H9 (cell line): ENCODE measurements around the gene MYO10. TPM values are rescaled to one million over a fixed set of nuclear protein-coding genes. Genes with fewer than 3 reads are reported as not detected.

Experiments
- DNase-seq: peaks from one replicate; pipeline ENCODE4 v3.0.0-alpha.2; 2017
- H2AFZ ChIP-seq: one replicate; pipeline ENCODE4 v1.6.1; 2013; ENCODE audit warnings: mild to moderate bottlenecking, low read length, control low read depth, moderate library complexity
- H2AK5ac ChIP-seq: 2 replicates; pipeline ENCODE4 v1.6.1; 2013; ENCODE audit warnings: low read length, control low read depth, mixed read lengths; ENCODE audit not compliant: insufficient read length
- H2BK120ac ChIP-seq: one replicate; pipeline ENCODE4 v1.6.1; 2013; ENCODE audit warnings: low read depth, mild to moderate bottlenecking, low read length, control low read depth, inconsistent platforms; ENCODE audit not compliant: poor library complexity, severe bottlenecking
- H2BK12ac ChIP-seq: 2 replicates; pipeline ENCODE4 v1.6.1; 2013; ENCODE audit warnings: low read length, control low read depth, mixed read lengths, low read depth; ENCODE audit not compliant: insufficient read length
- H2BK15ac ChIP-seq: 2 replicates; pipeline ENCODE4 v1.6.1; 2013; ENCODE audit warnings: low read depth, low read length, control low read depth
- H2BK20ac ChIP-seq: one replicate; pipeline ENCODE4 v1.6.1; 2013; ENCODE audit warnings: low read depth, mild to moderate bottlenecking, low read length, control low read depth, inconsistent platforms; ENCODE audit not compliant: poor library complexity, severe bottlenecking
- H2BK5ac ChIP-seq: 2 replicates; pipeline ENCODE4 v1.6.1; 2013; ENCODE audit warnings: low read length, control low read depth, mixed read lengths; ENCODE audit not compliant: insufficient read length
- H3K14ac ChIP-seq: 2 replicates; pipeline ENCODE4 v1.6.1; 2013; ENCODE audit warnings: low read length, control low read depth; ENCODE audit not compliant: insufficient read depth
- H3K18ac ChIP-seq: 2 replicates; pipeline ENCODE4 v1.6.1; 2013; ENCODE audit warnings: low read depth, mild to moderate bottlenecking, mixed read lengths, low read length, control low read depth; ENCODE audit not compliant: insufficient read length
- H3K23ac ChIP-seq: 2 replicates; pipeline ENCODE4 v1.6.1; 2013; ENCODE audit warnings: low read length, control low read depth, mixed read lengths, low read depth; ENCODE audit not compliant: insufficient read length
- H3K23me2 ChIP-seq: 2 replicates; pipeline ENCODE4 v1.6.1; 2013; ENCODE audit warnings: low read depth, mild to moderate bottlenecking, mixed read lengths, low read length, control low read depth; ENCODE audit not compliant: insufficient read length, poor library complexity, severe bottlenecking
- H3K27ac ChIP-seq: 2 replicates; pipeline ENCODE4 v1.5.1; 2013; ENCODE audit warnings: low read length, control low read depth, mixed read lengths, low read depth; ENCODE audit not compliant: insufficient read length
- H3K27me3 ChIP-seq: 2 replicates; pipeline ENCODE4 v1.6.1; 2013; ENCODE audit warnings: low read length, control low read depth, inconsistent platforms; ENCODE audit not compliant: insufficient read depth
- H3K4ac ChIP-seq: 2 replicates; pipeline ENCODE4 v1.6.1; 2013; ENCODE audit warnings: low read depth, mild to moderate bottlenecking, control low read depth, inconsistent platforms, low read length, moderate library complexity
- H3K4me1 ChIP-seq: 2 replicates; pipeline ENCODE4 v1.6.1; 2013; ENCODE audit warnings: low read length, control low read depth, inconsistent platforms; ENCODE audit not compliant: insufficient read depth
- H3K4me2 ChIP-seq: 2 replicates; pipeline ENCODE4 v1.6.1; 2013; ENCODE audit warnings: low read length, control low read depth, mixed read lengths; ENCODE audit not compliant: insufficient read length, insufficient read depth
- H3K56ac ChIP-seq: 2 replicates; pipeline ENCODE4 v1.6.1; 2013; ENCODE audit warnings: low read depth, mild to moderate bottlenecking, mixed read lengths, low read length, control low read depth; ENCODE audit not compliant: insufficient read length
- H3K79me1 ChIP-seq: 2 replicates; pipeline ENCODE4 v1.6.1; 2013; ENCODE audit warnings: low read depth, mild to moderate bottlenecking, moderate library complexity, low read length, control low read depth, inconsistent platforms; ENCODE audit not compliant: insufficient read depth, poor library complexity, severe bottlenecking
- H3K79me2 ChIP-seq: 2 replicates; pipeline ENCODE4 v1.6.1; 2013; ENCODE audit warnings: low read length, control low read depth, inconsistent platforms; ENCODE audit not compliant: insufficient read depth
- H3K9ac ChIP-seq: 2 replicates; pipeline ENCODE4 v1.6.1; 2013; ENCODE audit warnings: low read length, control low read depth, mixed read lengths; ENCODE audit not compliant: insufficient read length; ENCODE audit errors: extremely low read depth
- H3K9me3 ChIP-seq: one replicate; pipeline ENCODE4 v1.6.1; 2013; ENCODE audit warnings: low read depth, low read length, inconsistent platforms; ENCODE audit not compliant: control insufficient read depth
- H3T11ph ChIP-seq: one replicate; pipeline ENCODE4 v1.6.1; 2013; ENCODE audit warnings: mild to moderate bottlenecking, low read length, control low read depth, inconsistent platforms
- H4K20me1 ChIP-seq: one replicate; pipeline ENCODE4 v1.6.1; 2013; ENCODE audit not compliant: control insufficient read depth, insufficient read length, insufficient read depth
- H4K5ac ChIP-seq: 2 replicates; pipeline ENCODE4 v1.6.1; 2013; ENCODE audit warnings: low read depth, mild to moderate bottlenecking, mixed read lengths, low read length, control low read depth; ENCODE audit not compliant: insufficient read length
- H4K8ac ChIP-seq: replicated peaks from 2 replicates; pipeline ENCODE4 v1.6.1; 2013; ENCODE audit warnings: low read length, control low read depth, mixed read lengths, low read depth; ENCODE audit not compliant: insufficient read length
- H4K91ac ChIP-seq: 2 replicates; pipeline ENCODE4 v1.6.1; 2013; ENCODE audit warnings: low read depth, mild to moderate bottlenecking, moderate library complexity, mixed read lengths, low read length, control low read depth; ENCODE audit not compliant: insufficient read length
- H3K27ac Mint-ChIP-seq, 3 experiments: 2 replicates in 2 of 3; 3 replicates in 1 of 3; pipeline ENCODE4 v1.8.0; 2020 to 2021; ENCODE audit warnings: mixed read lengths in 3 of 3, mild to moderate bottlenecking in 1 of 3, moderate library complexity in 1 of 3
- H3K27me3 Mint-ChIP-seq: 2 replicates; pipeline ENCODE4 v1.8.0; 2021; ENCODE audit warnings: low read depth, mild to moderate bottlenecking, moderate library complexity, mixed read lengths
- H3K36me3 Mint-ChIP-seq, 3 experiments: 2 replicates in 2 of 3; 3 replicates in 1 of 3; pipeline ENCODE4 v1.8.0; 2020 to 2021; ENCODE audit warnings: low read depth in 3 of 3, mixed read lengths in 3 of 3; ENCODE audit not compliant: insufficient read depth in 1 of 3
- H3K4me1 Mint-ChIP-seq, 2 experiments: 2 replicates each; pipeline ENCODE4 v1.8.0; 2020; ENCODE audit warnings: mixed read lengths in 2 of 2
- H3K4me3 Mint-ChIP-seq, 2 experiments: 2 replicates in 1 of 2; 3 replicates in 1 of 2; pipeline ENCODE4 v1.8.0; 2020 to 2021; ENCODE audit warnings: mild to moderate bottlenecking in 2 of 2, mixed read lengths in 2 of 2, moderate library complexity in 1 of 2
- H3K9me3 Mint-ChIP-seq, 2 experiments: 2 replicates in 1 of 2; 3 replicates in 1 of 2; pipeline ENCODE4 v1.8.0; 2020; ENCODE audit warnings: mild to moderate bottlenecking in 2 of 2, mixed read lengths in 2 of 2, moderate library complexity in 1 of 2
- WGBS: extraction: QIAGEN DNeasy Blood & Tissue Kit; methylation state at CpG from one replicate; pipeline ENCODE4 v1.1.7; 2013; ENCODE audit warnings: missing lambda C conversion rate, low lambda C conversion rate, mixed read lengths; ENCODE audit not compliant: insufficient read length; ENCODE audit errors: extremely low coverage; 5-methylcytosine and 5-hydroxymethylcytosine counted together
- total RNA-seq: library from RNA; stranded (reverse); gene quantifications from 2 replicates; pipeline ENCODE4 v1.2.1, GENCODE V29; 2021
- TF ChIP-seq, protein P1 (sequence below): fragments of 200-600 bp; sonication (generic); conservative IDR thresholded peaks from 3 replicates; pipeline ENCODE4 v1.8.0; 2021; ENCODE audit warnings: antibody characterized with exemption, mild to moderate bottlenecking

Gene MYO10
- total RNA-seq, 1 experiment from 2014 or later: 127 TPM

DNA sequence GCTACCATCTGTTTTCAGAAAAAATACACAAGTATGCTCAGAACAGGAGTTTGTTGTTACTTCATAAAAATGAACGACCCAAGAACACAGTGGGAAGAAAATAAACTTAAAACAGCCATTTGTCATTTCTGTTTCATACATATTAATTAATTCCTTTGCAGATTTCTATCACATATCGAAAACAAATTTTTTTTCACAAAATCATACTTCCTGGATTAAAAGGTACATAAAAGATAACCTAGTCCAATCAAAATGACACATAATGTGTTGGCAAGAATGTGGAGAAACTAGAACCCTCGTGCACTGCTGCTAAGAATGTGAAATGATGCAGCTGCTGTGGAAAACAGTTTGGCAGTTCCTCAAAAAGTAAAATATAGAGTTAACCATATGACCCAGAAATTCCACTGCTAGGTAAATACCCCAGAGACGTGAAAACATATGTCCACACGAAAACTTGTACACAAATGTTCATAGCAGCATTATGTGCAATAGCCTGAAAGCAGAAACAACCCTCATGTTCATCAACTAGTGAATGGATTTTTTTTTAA lies 46.0 kb downstream of the MYO10 start:
- H3K4me1 Mint-ChIP-seq: peaks cover 52 to 60% of the 10 kb centered on the region in 2 experiments
- Histone ChIP-seq H3K56ac (no peak overlapping the region), H4K20me1 (no peaks in the 10 kb centered on the region), H2AK5ac (no peak overlapping the region), H3K14ac (no peak overlapping the region), H3K9ac (no peak overlapping the region), H3K4ac (no peak overlapping the region), H2BK5ac (no peak overlapping the region), H2BK120ac (no peak overlapping the region), H3K23me2 (no peaks in the 10 kb centered on the region), H3K23ac (no peak overlapping the region), H2BK12ac (no peak overlapping the region), H2BK15ac (no peak overlapping the region), H3K4me1 (peaks cover 7% of the 10 kb centered on the region; the same call in 1 of the 2 replicates), H4K5ac (no peak overlapping the region), H2BK20ac (no peak overlapping the region), H3K18ac (no peak overlapping the region), H3K79me2 (peaks cover 2% of the 10 kb centered on the region; the same call in 1 of the 2 replicates), H4K8ac (no peak overlapping the region), H4K91ac (no peak overlapping the region), H3K27ac (no peak overlapping the region), H3K4me2 (no peak overlapping the region), H3K9me3 (no peaks in the 10 kb centered on the region), H2AFZ (no peak overlapping the region), H3K79me1 (no peaks in the 10 kb centered on the region), H3T11ph (no peak overlapping the region), H3K27me3 (no peaks in the 10 kb centered on the region)
- WGBS: 100% methylated on average over 1 of the region's 5 CpGs
- no peaks in the 10 kb centered on the region for H3K9me3 Mint-ChIP-seq
- H3K27me3 Mint-ChIP-seq: no peaks in the 10 kb centered on the region
- no peak overlapping the region for H3K4me3 Mint-ChIP-seq
- TF ChIP-seq, protein P1, sequence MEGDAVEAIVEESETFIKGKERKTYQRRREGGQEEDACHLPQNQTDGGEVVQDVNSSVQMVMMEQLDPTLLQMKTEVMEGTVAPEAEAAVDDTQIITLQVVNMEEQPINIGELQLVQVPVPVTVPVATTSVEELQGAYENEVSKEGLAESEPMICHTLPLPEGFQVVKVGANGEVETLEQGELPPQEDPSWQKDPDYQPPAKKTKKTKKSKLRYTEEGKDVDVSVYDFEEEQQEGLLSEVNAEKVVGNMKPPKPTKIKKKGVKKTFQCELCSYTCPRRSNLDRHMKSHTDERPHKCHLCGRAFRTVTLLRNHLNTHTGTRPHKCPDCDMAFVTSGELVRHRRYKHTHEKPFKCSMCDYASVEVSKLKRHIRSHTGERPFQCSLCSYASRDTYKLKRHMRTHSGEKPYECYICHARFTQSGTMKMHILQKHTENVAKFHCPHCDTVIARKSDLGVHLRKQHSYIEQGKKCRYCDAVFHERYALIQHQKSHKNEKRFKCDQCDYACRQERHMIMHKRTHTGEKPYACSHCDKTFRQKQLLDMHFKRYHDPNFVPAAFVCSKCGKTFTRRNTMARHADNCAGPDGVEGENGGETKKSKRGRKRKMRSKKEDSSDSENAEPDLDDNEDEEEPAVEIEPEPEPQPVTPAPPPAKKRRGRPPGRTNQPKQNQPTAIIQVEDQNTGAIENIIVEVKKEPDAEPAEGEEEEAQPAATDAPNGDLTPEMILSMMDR: no peak
- peaks cover 0 to 6% (median 1%) of the 10 kb centered on the region in 3 experiments; a peak in 3 of 7 replicates for H3K36me3 Mint-ChIP-seq
- DNase-seq: no peak
- H3K27ac Mint-ChIP-seq: no peak overlapping the region; a peak in 1 of 7 replicates
